Stimulated activated CD8-positive, alpha-beta memory T cell treated with anti-CD3 and anti-CD28 coated beads, Interleukin-2, amount 100 ng/mL, for 1 hour (primary cell): ENCODE data around the gene ST6GAL2.

Experiments
- DNase-seq, 2 donors: peaks; one replicate each; pipeline ENCODE4 v3.0.0-alpha.2; 2020; ENCODE audit warnings: low read depth in 2 of 2

ST6GAL2 gene

DNA sequence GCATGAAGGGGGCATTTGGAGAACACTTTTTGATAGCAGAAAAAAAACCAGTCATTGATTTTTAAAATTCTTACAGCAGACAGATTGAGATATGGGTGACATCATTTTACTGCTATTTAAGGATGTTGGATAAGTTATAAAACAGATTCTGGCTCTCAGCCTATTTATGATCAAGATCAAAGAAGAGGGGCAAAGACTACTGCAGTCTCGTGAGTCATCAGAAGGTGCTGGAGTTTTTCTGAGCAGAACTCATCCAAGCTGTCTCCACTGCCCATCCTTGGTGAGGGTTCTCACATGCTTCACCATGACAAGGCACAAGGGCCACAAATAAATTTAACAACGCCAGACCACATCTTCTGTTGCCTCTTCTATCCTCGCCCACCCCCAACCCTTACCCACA, 58.8 kb downstream of the ST6GAL2 start:
- no peak for DNase-seq

DNA sequence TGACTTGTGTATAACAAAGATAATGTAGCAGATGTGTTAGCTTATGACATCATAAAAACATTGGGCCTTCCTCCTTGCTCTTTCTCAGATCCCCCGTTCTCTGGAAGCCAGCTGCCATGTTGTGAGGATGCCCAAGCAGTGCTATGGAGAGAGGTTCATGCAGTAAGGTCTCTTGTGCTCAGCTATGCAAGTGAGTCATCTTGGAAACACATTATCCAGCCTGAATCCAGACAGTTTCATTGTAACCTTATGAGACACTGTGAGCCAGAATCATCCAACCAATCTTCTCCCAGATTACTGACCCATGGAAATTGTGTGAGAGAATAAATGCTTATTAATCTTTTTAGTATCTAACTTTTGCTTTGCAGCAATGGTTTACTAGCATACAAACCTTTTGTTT, 60.8 kb downstream of the ST6GAL2 start:
- no peak for DNase-seq

DNA sequence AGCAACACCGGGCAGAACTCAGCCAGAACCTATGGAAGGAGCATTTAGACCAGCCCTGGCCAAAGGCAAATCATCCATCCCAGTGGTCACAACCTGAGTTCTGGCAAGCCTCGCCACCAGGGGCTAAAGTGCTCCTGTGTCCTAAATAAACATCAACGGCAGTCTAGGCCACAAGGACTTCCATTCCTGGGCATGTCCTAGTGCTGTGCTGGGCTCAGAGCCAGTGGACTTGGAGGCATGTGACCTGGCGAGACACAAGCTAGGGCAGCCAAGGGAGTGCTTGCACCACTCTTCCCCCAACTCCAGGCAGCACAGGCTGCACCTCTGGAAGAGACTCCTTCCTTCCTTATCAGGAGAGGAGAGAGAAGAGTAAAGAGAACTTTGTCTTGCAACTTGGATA, 69.0 kb downstream of the ST6GAL2 start:
- DNase-seq, result no peak

DNA sequence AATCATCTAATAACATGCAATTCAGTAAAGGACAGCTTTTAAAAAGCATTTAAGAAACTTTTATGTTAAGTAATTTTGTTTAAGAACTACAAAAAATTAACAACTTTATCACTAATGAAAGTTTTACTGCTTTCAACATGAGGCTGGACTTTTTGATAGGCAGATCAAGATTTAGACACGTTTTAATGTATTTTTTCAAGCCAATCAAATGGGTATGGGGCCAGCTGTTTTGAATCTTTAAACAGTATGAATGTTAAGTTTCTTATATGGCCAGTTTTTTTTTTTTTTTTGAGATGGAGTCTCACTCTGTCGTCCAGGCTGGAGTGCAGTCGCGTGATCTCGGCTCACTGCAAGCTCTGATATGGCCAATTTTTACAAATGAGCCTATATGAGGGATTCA, 73.1 kb downstream of the ST6GAL2 start:
- DNase-seq, result no peak

DNA sequence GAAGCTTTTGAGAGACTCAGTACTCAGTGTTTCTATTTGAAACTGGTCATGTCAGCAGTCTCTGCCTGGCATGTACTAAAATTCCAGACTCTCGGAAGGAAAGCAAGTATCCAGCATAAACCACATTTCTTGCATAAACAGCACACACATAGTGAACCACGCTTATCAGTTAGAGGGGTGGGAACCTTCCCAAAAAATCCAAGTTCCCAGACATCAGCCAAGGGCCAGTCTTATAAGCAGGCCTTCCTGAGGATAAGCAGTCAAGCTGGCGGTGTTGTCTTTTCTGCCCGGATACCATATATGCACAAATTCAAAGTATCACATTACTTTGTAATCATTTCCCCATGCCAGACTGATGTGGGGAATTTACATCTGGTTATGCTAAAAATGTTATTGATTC, 73.6 kb downstream of the ST6GAL2 start:
- no peak for DNase-seq

DNA sequence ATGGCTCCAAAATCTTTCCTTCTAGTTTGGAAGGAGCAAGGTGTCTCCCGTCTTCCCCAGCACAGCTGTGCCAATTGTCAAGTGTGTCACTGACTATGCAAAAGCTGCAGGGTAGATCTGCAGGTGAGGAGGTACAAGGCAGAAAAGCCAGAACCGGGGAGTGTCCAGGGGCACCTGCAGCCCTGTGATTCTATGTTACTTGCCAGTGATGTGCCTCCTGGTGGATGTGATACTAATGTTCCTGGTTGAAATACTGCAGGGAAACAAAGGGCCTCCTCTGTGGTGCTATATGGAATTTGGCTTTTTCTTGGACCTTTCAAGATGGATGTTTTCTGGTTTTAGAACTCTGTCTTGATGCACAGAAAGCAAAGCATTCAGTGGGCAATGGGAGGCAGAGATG, 80.3 kb downstream of the ST6GAL2 start:
- no peak for DNase-seq

DNA sequence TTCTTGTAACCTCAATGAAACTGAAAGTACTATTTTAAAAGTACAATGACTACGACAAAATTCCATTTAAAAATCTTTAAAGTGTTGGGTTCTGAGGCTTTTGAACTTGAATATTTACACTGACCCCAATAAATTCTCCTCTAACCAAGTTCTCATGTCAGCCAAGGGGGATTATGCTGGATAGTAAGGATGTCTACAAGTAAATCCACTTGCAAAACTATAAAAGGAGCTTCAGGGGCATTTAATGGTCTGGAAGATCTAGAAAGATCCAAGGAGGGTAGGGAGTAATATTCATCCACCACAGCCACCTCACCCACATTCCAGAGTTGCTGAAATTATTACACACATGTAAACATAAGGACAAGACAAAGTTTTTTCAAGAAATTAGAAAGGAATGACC, 81.8 kb downstream of the ST6GAL2 start:
- no peak for DNase-seq

DNA sequence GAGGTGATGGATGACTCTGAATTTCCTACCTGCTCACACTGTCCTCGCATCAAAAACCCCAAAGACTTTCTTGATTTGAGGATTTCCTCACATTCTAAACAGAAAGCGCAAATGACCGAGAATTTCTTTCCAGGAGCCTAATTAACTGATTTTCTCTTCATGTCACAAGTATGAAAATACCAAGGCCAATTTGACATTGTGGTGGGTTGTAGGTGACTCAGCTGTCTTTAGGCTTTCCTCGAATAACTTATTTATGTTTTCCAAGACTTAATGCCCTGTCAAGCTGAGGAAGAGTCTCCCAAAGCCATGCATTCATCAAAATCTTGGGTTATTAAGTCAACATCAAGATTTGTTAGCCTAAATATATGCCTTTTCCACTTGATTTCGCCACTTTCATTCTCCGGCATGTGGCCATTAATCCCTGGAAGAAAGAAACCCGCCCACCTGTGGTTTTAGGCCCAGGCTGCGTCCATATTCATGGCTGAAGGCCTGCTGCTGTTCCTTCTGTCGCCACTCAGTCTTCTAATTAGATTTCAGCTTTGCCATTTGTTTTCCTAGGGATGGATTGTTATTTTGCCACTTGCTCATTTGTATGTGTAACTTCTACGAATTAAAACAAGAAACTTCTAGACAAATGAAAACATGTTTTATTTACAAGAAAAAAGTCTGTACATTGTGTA, 84.9 kb downstream of the ST6GAL2 start:
- DNase-seq, result no peak

DNA sequence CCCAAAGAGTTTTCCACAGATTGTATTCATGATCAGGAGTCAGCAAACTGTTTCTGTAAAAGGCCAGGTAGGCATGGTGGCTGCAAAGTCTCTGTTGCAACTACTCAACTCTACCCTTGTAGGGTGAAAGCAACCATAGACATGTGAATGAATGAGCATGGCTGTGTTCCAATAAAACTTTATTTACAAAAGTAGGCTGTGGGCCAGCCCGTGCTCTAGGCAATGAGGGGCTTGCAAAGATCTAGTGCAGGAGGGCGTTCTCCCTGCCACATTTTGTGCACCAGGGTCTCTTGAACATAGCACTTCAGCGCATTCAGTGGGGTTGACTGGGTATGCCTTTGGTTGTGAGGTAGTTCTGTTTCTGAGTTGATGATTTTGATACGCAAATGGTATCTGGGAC, 85.8 kb downstream of the ST6GAL2 start:
- no peak for DNase-seq

DNA sequence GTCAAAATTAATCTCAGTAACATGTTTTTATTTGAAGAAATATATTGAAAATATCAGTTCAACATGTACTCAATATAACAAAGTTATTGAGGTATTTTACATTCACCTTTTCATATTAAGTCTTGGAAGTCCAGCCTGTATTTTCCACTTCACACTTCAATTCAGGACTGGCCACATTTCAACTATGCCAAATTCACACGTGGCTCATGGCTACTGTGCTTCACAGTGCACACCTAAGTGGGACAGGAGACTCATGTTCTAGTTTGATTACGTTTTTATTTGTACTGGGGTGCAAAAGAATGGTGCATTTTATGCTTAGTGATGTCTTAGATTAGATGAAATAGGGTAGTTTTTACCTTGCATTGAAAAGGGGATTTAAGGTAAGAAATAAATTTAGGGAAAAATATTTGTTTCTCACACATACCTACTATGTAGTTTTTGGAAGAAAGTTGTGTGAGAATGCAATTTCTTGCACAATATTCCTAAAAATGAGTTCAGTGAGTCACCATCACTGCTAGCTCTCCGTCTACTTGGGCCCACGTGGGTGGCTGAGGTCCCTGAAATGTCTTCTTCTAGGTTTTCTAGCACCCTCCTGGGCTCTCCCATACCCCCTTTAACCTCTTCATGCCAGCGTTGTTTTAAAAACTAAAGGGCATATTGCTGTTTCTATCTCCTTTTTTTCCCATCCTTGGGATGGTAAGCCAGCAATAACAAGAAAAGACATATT, 87.0 kb downstream of the ST6GAL2 start:
- no peak for DNase-seq

DNA sequence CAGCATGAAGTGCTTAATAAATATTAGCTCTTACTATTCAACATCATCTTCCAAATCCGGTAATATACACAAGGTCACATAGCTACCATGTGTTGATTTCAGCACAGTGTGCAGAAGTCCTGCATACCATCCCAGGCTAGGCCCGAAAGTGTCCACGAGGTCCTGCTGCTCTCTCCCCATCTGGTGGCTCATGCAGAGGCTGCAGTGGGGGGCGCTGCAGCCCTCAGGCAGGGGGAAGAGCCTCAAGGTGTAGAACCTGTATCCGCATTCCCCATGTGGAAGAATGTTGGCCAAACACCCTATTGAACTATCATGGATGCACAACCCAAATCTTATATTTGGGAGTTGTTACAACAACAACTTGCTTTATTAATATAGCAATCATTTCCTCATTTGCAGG, 88.5 kb downstream of the ST6GAL2 start:
- DNase-seq, result no peak

DNA sequence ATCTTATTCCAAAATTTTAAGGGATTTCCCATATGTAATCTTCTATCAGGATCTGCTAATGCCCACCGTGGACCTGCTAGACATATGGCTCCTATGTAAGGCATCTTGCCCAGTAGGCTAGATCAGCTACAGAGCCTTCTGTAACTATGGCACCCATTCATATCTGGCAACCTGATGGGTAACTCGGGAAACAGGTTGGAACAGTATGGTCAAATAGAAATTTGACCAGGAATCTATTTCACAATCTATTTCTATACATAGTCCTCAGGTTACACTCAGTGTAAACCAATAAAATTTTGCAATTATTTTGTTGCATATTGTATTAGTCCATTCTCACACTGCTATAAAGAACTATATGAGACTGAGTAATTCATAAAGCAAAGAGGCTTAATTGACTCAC, 93.3 kb downstream of the ST6GAL2 start:
- DNase-seq, result no peak

DNA sequence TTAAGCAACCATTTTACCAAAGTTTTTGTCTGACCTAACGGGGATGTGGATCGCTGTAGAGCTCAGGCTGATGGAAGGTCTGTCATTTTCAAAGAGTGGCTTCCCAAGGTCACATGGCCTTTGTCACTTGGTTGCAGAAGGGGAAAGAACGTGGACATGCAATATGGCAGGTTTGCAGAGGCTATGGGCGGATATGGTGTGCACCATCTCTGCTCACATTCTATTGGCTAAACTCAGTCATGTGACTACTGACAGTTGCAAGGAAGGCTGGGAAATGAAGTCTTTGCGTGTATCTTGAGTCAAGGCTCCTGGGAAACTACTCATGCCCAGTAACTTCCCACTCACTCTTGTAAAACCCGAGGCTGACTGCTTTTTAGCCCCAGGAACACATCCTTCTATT, 96.8 kb downstream of the ST6GAL2 start:
- DNase-seq, result no peak

DNA sequence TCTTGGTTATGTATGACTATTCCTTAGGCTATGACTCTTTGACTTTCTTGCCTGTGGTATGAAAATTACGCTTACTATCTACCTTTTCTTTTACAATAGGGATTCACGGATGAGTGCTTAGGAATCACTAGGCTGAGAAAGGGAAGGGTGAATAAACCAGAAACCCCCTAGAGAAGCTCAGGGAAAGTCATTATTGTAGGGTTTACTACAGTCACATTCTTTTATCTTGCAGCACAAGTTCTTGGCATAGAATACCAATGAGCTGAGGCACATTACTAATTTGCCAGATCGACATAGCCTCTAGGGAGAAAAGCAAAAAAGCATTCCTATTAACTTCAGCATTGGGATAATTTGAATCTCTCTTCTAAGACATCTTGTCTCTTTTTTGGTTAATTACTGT, 103.3 kb downstream of the ST6GAL2 start:
- DNase-seq, result no peak

DNA sequence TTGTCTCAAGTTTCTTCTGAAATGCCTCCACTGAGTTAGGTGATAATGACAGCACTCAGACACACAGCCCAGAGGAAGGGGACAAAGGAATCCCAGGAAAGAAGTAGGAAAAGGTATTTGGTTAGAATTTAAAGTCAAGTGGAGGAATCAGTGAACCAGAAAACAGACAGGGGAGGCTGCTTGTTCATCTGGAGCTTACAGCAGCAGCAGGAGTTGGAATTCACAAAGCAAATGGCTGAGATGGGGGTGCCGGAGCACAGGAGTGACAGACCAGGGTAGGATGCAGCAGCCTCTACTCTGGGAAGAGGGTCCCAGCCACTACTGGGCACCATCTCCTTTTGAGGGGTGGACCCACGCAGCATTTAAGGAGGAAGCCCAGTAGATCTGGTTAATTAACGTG, 104.8 kb downstream of the ST6GAL2 start:
- no peak for DNase-seq

DNA sequence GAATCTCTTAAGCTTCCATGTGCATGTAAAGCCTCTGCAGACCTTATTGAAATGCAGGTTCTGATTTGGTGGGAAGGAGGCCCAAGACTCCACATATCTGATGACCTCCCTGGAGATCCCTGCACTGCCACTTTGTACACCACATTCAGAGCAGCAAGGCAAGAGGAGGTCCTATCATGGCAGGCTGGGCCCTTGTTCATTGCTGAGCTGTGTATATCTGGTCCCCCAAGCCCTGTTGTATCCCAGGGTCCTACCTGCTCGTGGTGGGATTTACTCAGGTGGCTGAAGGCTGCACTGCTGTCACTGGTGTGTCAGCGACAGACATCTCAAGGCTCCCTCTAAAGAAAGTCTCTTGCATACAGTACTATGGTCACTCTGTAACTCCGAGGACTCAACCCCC, 114.2 kb downstream of the ST6GAL2 start:
- DNase-seq, result no peak

DNA sequence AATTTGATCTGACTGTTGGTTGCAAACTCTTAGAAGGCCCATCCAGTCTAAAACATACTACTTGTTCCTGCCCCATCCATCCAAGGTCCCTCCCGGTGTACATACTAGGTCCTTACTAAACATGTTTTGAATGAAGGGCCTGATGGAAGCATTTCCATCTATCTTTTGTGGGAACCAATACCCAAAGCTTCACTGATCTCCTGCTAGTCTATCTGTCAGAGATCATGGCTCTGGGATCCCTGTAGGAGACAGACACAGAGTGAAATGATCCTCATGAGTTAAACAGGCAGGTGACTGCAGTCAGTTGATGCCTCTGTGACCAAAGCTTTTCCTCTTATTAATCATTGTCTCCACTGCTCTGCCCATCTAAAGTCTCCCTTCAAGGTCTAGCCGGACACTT, 115.0 kb downstream of the ST6GAL2 start:
- DNase-seq, result no peak

DNA sequence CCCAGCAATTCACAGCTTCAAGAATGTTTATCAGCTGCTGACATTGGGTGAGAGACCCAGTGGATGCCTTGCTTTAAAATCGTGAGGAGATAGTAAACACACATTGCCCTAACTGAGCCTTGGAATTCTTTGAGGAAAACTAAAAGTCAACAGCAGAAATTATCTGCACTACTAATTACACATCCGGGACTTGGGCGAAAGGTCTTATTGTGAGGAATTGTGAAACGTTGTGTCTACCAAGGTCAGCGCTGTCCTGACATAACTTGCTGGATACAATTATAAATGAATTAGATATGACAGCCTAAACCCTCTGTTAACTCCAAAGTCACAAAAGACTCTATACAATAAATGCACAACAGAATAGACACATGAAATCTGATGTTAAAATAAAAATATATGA, 121.4 kb downstream of the ST6GAL2 start:
- DNase-seq, result no peak

DNA sequence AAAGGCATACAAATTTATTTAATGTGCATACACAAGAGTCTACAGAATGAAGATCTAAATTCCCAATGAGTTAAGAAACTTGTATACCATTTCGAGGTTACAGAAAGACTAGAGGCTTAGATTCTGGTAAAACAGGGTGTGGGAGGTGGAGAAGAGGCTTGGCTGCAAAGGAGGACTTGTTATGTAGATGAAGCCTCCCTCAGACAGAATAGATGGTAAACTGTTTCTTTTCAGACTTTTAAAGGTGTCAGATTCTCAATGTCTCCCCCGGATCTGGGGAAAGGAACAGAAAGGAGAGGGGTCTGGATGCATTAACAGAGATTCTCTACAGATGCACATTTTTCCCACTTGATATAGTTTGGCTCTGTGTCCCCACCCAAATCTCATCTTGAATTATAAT, 126.0 kb downstream of the ST6GAL2 start:
- DNase-seq, result no peak

DNA sequence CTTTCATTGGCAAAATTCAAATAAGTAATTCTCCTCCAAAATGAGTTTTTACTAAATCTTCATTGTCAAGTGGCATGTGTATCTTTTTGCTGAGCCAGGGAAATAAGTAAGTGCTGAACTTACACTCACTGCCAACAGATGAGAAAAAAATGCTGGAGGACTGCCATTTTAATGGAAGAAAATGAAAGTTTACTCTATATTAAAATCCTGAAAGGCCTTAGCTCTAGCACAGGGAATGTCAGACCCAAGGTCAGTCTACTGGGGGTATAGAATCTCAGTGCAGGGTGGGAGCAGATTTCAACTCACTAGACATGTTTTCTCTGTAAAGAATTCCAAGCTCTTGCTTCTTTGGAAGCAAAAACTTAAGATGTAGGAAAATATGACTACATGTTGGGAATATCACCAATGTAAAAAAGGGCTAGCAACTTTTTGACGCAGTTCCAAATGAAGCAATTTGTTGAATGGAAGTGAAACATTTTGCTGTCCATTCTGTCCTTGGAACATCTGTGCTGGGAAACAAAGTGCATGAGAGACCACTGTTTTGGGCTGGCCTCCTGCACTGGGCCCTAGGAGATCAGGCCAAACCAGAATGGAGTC, 127.0 kb downstream of the ST6GAL2 start:
- DNase-seq, result no peak
